RWPE2 (cell line): ENCODE data around the gene DYNC1I1.

Source experiments
- ATAC-seq: fragments of 200-7000 bp; cut with Tn5 transposase; 3 replicates; pipeline ENCODE4 v1.9.1; 2021; ENCODE audit warnings: low read depth
- DNase-seq: peaks from one replicate; pipeline ENCODE4 v3.0.0-alpha.2; 2020; ENCODE audit warnings: low spot score
- H3K27ac ChIP-seq: fragments of 450-650 bp; 2 replicates; pipeline ENCODE4 v1.5.1; 2017; ENCODE audit warnings: mild to moderate bottlenecking; ENCODE audit not compliant: poor library complexity, severe bottlenecking
- H3K27me3 ChIP-seq: fragments of 250-450 bp; sonication (Bioruptor Pico); 2 replicates; pipeline ENCODE4 v1.5.1; 2021; ENCODE audit warnings: mild to moderate bottlenecking, moderate library complexity; ENCODE audit not compliant: insufficient read depth, poor library complexity, severe bottlenecking
- H3K36me3 ChIP-seq: fragments of 250-450 bp; sonication (Bioruptor Pico); 2 replicates; pipeline ENCODE4 v1.5.1; 2020; ENCODE audit warnings: low read depth, mild to moderate bottlenecking, moderate library complexity
- H3K4me1 ChIP-seq: fragments of 250-450 bp; sonication (Bioruptor Pico); 2 replicates; pipeline ENCODE4 v1.5.1; 2021; ENCODE audit warnings: mild to moderate bottlenecking, moderate library complexity; ENCODE audit not compliant: insufficient read depth, poor library complexity, severe bottlenecking
- H3K4me3 ChIP-seq: fragments of 250-450 bp; sonication (Bioruptor Pico); 2 replicates; pipeline ENCODE4 v1.5.1; 2021; ENCODE audit warnings: mild to moderate bottlenecking, moderate library complexity; ENCODE audit not compliant: severe bottlenecking
- H3K9me3 ChIP-seq: fragments of 250-450 bp; sonication (Bioruptor Pico); 2 replicates; pipeline ENCODE4 v1.5.1; 2021; ENCODE audit warnings: mild to moderate bottlenecking, moderate library complexity; ENCODE audit not compliant: severe bottlenecking
- CTCF ChIP-seq: fragments of 450-650 bp; IDR thresholded peaks from one replicate; pipeline ENCODE4 v1.5.1; 2017; ENCODE audit warnings: mild to moderate bottlenecking, moderate library complexity; ENCODE audit not compliant: poor library complexity, severe bottlenecking

Gene DYNC1I1

GRCh38 chr7:95881597-95881996 is 109.2 kb downstream of the DYNC1I1 start:
- H3K9me3 ChIP-seq = no peaks in the 10 kb centered on the region
- no peak overlapping the region for H3K4me3 ChIP-seq
- H3K27me3 ChIP-seq = no peaks in the 10 kb centered on the region
- no peak for DNase-seq
- H3K36me3 ChIP-seq = no peaks in the 10 kb centered on the region
- no peak overlapping the region for H3K27ac ChIP-seq
- TF ChIP-seq CTCF = no peak
- H3K4me1 ChIP-seq = no peaks in the 10 kb centered on the region
- no peak for ATAC-seq

GRCh38 chr7:95883217-95883616 is 110.9 kb downstream of the DYNC1I1 start:
- DNase-seq (no peak), ATAC-seq (no peak)
- no peak for TF ChIP-seq CTCF

GRCh38 chr7:95886501-95887090 is 114.2 kb downstream of the DYNC1I1 start:
- no peaks in the 10 kb centered on the region for H3K36me3 ChIP-seq
- H3K9me3 ChIP-seq = no peaks in the 10 kb centered on the region
- ATAC-seq (peak; percentile 31; the same call in 1 of the 3 replicates), DNase-seq (no peak)
- no peak overlapping the region for H3K4me3 ChIP-seq
- H3K27me3 ChIP-seq = no peaks in the 10 kb centered on the region
- no peak for TF ChIP-seq CTCF
- H3K4me1 ChIP-seq = no peaks in the 10 kb centered on the region
- no peak overlapping the region for H3K27ac ChIP-seq

More at GRCh38 chr7:95883217-95883616, 110.9 kb downstream of the DYNC1I1 start:
- no peak overlapping the region for H3K27ac ChIP-seq
- H3K27me3 ChIP-seq = no peaks in the 10 kb centered on the region
- H3K9me3 ChIP-seq = no peaks in the 10 kb centered on the region
- no peaks in the 10 kb centered on the region for H3K36me3 ChIP-seq
- no peaks in the 10 kb centered on the region for H3K4me1 ChIP-seq
- H3K4me3 ChIP-seq = no peak overlapping the region

- Histone ChIP-seq H3K4me3 (no peak overlapping the region), H3K27me3 (no peaks in the 10 kb centered on the region), H3K27ac (no peak overlapping the region), H3K36me3 (no peaks in the 10 kb centered on the region), H3K9me3 (no peaks in the 10 kb centered on the region), H3K4me1 (no peaks in the 10 kb centered on the region)
- no peak for TF ChIP-seq CTCF
- ATAC-seq (no peak), DNase-seq (no peak)
These were observed 121.1 kb downstream of the DYNC1I1 start for GRCh38 chr7:95893484-95893883.

- H3K27ac ChIP-seq = no peak overlapping the region
- ATAC-seq (no peak), DNase-seq (no peak)
- no peak for TF ChIP-seq CTCF
- no peak overlapping the region for H3K4me3 ChIP-seq
- no peaks in the 10 kb centered on the region for H3K4me1 ChIP-seq
- no peaks in the 10 kb centered on the region for H3K9me3 ChIP-seq
- H3K36me3 ChIP-seq = no peaks in the 10 kb centered on the region
- H3K27me3 ChIP-seq = no peaks in the 10 kb centered on the region
These were observed 125.3 kb downstream of the DYNC1I1 start for GRCh38 chr7:95897557-95898251.
